HepG2 (cell line): ENCODE results near the gene TBC1D1. TPM values are rescaled to one million over a fixed set of nuclear protein-coding genes. Genes with fewer than 3 reads are reported as not detected.
A peak's percentile ranks its signal among the peaks of the same experiment; 100 is the strongest.

Experiments used
- ATAC-seq: fragments of 200-7000 bp; cut with Tn5 transposase; 3 replicates; pipeline ENCODE4 v1.9.1; 2020; ENCODE audit warnings: mild to moderate bottlenecking, moderate library complexity
- BruUV-seq: library from RNA; stranded (reverse); fragments of 400-500 nt; replicated peaks from 2 replicates; lab custom pipeline; 2021; lab: Mats Ljungman, UMichigan
- CTCF ChIA-PET: fragments of 300-600 bp; formaldehyde crosslinking; extraction: SDS; loops from one replicate; lab custom pipeline; 2021; ENCODE audit warnings: low total read pairs, inconsistent platforms, low intra/inter-chr PET ratio; lab: Yijun Ruan, JAX
- POLR2A ChIA-PET: fragments of 350-600 bp; sonication (Branson Sonifier 250); formaldehyde crosslinking; loops from one replicate; lab custom pipeline; 2020; ENCODE audit warnings: antibody characterized with exemption, inconsistent platforms; lab: Yijun Ruan, JAX
- DNase-seq: peaks from one replicate; pipeline ENCODE4 v3.0.0-alpha.2; 2015; ENCODE audit warnings: low spot score
- FAIRE-seq: peaks from 3 replicates; lab custom pipeline; 2011; peaks lifted over from hg19 to GRCh38; lab: Jason Lieb, UNC
- H2AFZ ChIP-seq: one replicate; pipeline ENCODE4 v1.6.1; 2011; ENCODE audit warnings: low read length, inconsistent platforms
- H3K27ac ChIP-seq: fragments of 300-600 bp; 3 replicates; pipeline ENCODE4 v1.8.0; 2011; ENCODE audit warnings: mixed run types, mild to moderate bottlenecking, mixed read lengths, low read length, inconsistent platforms; ENCODE audit not compliant: insufficient read depth; ENCODE audit errors: extremely low read length
- H3K27me3 ChIP-seq, 2 experiments: fragments of 200-600 bp in 1 of 2; 2 replicates in 1 of 2; 3 replicates in 1 of 2; pipeline versions ENCODE4 v1.6.0 to v1.8.0; 2011; ENCODE audit warnings: low read length in 2 of 2, mild to moderate bottlenecking in 2 of 2, moderate library complexity in 2 of 2, inconsistent platforms in 1 of 2; ENCODE audit not compliant: insufficient read depth in 2 of 2, control insufficient read depth in 1 of 2
- H3K36me3 ChIP-seq, 2 experiments: fragments of 200-600 bp in 1 of 2; replicated peaks in 1 of 2; 2 replicates in 1 of 2; 3 replicates in 1 of 2; pipeline versions ENCODE4 v1.5.1 to v1.8.0; 2011; ENCODE audit warnings: low read length in 2 of 2, inconsistent platforms in 1 of 2; ENCODE audit not compliant: insufficient read depth in 2 of 2, control insufficient read depth in 1 of 2
- H3K4me1 ChIP-seq: 2 replicates; pipeline ENCODE4 v1.5.1; 2012; ENCODE audit warnings: low read length, inconsistent platforms; ENCODE audit not compliant: insufficient read depth
- H3K4me2 ChIP-seq: 2 replicates; pipeline ENCODE4 v1.6.0; 2011; ENCODE audit warnings: low read depth, low read length, inconsistent platforms
- H3K4me3 ChIP-seq, 3 experiments: fragments of 200-600 bp in 1 of 3; sonication (generic), shearing (Covaris generic) in 1 of 3; replicated peaks in 1 of 3; 2 replicates each; pipeline ENCODE4 v1.5.1; 2011 to 2016; ENCODE audit warnings: low read length in 3 of 3, inconsistent platforms in 2 of 3, low read depth in 2 of 3, mild to moderate bottlenecking in 2 of 3, control low read depth in 1 of 3, mixed read lengths in 1 of 3; ENCODE audit not compliant: insufficient read depth in 1 of 3
- H3K79me2 ChIP-seq: one replicate; pipeline ENCODE4 v1.6.1; 2011; ENCODE audit warnings: low read length, inconsistent platforms; ENCODE audit not compliant: insufficient read depth
- H3K9ac ChIP-seq: 2 replicates; pipeline ENCODE4 v1.6.0; 2011; ENCODE audit warnings: mild to moderate bottlenecking, low read depth, low read length, inconsistent platforms; ENCODE audit not compliant: insufficient read depth
- H3K9me3 ChIP-seq: 2 replicates; pipeline ENCODE4 v1.5.1; 2012; ENCODE audit warnings: mild to moderate bottlenecking, low read length
- H4K20me1 ChIP-seq: 2 replicates; pipeline ENCODE4 v1.6.0; 2011; ENCODE audit warnings: inconsistent platforms, mild to moderate bottlenecking, low read length, moderate library complexity; ENCODE audit not compliant: insufficient read depth
- BCL6 ChIP-seq: IDR thresholded peaks from 2 replicates; pipeline ENCODE4 v1.6.1; 2016; ENCODE audit warnings: missing genetic modification reagents, missing compliant biosample characterization
- FLYWCH1 ChIP-seq: sonication (generic); formaldehyde crosslinking; IDR thresholded peaks from 2 replicates; pipeline ENCODE4 v1.8.1; 2023; ENCODE audit warnings: mild to moderate bottlenecking, missing genetic modification reagents
- FUBP1 ChIP-seq: sonication (generic); formaldehyde crosslinking; IDR thresholded peaks from 2 replicates; pipeline ENCODE4 v1.5.1; 2020; ENCODE audit warnings: missing genetic modification reagents, mild to moderate bottlenecking, borderline replicate concordance
- JUND ChIP-seq: sonication (generic); formaldehyde crosslinking; IDR thresholded peaks from 2 replicates; pipeline ENCODE4 v1.8.0; 2022; ENCODE audit warnings: mild to moderate bottlenecking, missing genetic modification reagents
- KDM3A ChIP-seq: IDR thresholded peaks from 2 replicates; pipeline ENCODE4 v1.6.1; 2018; ENCODE audit warnings: low read depth, missing compliant biosample characterization
- MYC ChIP-seq: sonication (generic); formaldehyde crosslinking; IDR thresholded peaks from 2 replicates; pipeline ENCODE4 v1.9.0; 2021; ENCODE audit warnings: missing genetic modification reagents, borderline replicate concordance
- POGZ ChIP-seq: sonication (generic); formaldehyde crosslinking; IDR thresholded peaks from 2 replicates; pipeline ENCODE4 v1.4.0; 2020; ENCODE audit warnings: mild to moderate bottlenecking, missing genetic modification reagents
- RAD51 ChIP-seq: fragments of 450-650 bp; IDR thresholded peaks from 2 replicates; pipeline ENCODE4 v1.6.1; 2016; ENCODE audit warnings: borderline replicate concordance
- ZFP82 ChIP-seq: sonication (generic); formaldehyde crosslinking; IDR thresholded peaks from 2 replicates; pipeline ENCODE4 v1.5.1; 2020; ENCODE audit warnings: mild to moderate bottlenecking, missing genetic modification reagents, borderline replicate concordance
- ZMYM2 ChIP-seq: sonication (generic); formaldehyde crosslinking; IDR thresholded peaks from 2 replicates; pipeline ENCODE4 v1.8.0; 2022; ENCODE audit warnings: mild to moderate bottlenecking, missing genetic modification reagents
- ZNF709 ChIP-seq: sonication (generic); formaldehyde crosslinking; IDR thresholded peaks from 2 replicates; pipeline ENCODE4 v1.5.0; 2020; ENCODE audit warnings: mild to moderate bottlenecking, missing genetic modification reagents
- ZSCAN31 ChIP-seq: sonication (generic); formaldehyde crosslinking; IDR thresholded peaks from 2 replicates; pipeline ENCODE4 v1.5.0; 2020; ENCODE audit warnings: low read depth, mild to moderate bottlenecking, missing genetic modification reagents
- WGBS: methylation state at CpG from one replicate; pipeline ENCODE4 v1.1.6; 2017; ENCODE audit warnings: low lambda C conversion rate; 5-methylcytosine and 5-hydroxymethylcytosine counted together
- in situ Hi-C: cut with HindIII; loops from 2 replicates; pipeline ENCODE4 v1.10.0; 2017; ENCODE audit warnings: low pct_unique_long_range_greater_than_20kb; ENCODE audit not compliant: extremely low pct_ligation_motif_present
- intact Hi-C: fragments of 100-400 bp; cut with micrococcal nuclease; formaldehyde crosslinking; loops from one replicate; pipeline ENCODE4 v1.10.0; 2022; ENCODE audit not compliant: unreplicated experiment
- polyA plus RNA-seq, 8 experiments: library from polyadenylated mRNA; depleted of rRNA in 3 of 8; stranded (reverse) in 7 of 8; unstranded in 1 of 8; fragments of >200 nt; fragmentation: Illumina TruSeq in 4 of 8; extraction: Trizol in 4 of 8; gene quantifications; 2 replicates each; pipeline versions ENCODE4 v1.2.1 to v1.2.3, GENCODE V29; 2011 to 2016; ENCODE audit warnings: low read depth in 4 of 8, missing spikeins in 1 of 8, mixed read lengths in 1 of 8; ENCODE audit not compliant: insufficient read depth in 1 of 8
- total RNA-seq, 5 experiments: library from RNA; depleted of rRNA; stranded (reverse); fragments of >200 nt; fragmentation: Illumina TruSeq; extraction: Trizol; gene quantifications; 2 replicates each; pipeline ENCODE4 v1.2.3, GENCODE V29; 2016; ENCODE audit warnings: low read depth in 1 of 5
- TF ChIP-seq, protein P1 (sequence below): sonication (generic); formaldehyde crosslinking; IDR thresholded peaks from 2 replicates; pipeline ENCODE4 v1.5.1; 2020; ENCODE audit warnings: mild to moderate bottlenecking, missing genetic modification reagents, moderate library complexity
- TF ChIP-seq, protein P2 (sequence below): sonication (generic); formaldehyde crosslinking; IDR thresholded peaks from 2 replicates; pipeline ENCODE4 v1.5.0; 2020; ENCODE audit warnings: mild to moderate bottlenecking, missing genetic modification reagents, moderate library complexity
- TF ChIP-seq, protein P3 (sequence below): sonication (generic); formaldehyde crosslinking; IDR thresholded peaks from 2 replicates; pipeline ENCODE4 v1.8.0; 2022; ENCODE audit warnings: low read depth, missing genetic modification reagents

TBC1D1 gene
- total and polyA plus RNA-seq, 2 of the 13 experiments (the other 11 are each of a cell fraction or from before 2014, with no cell fraction given), result 37.3 to 62.8 TPM

GRCh38 chr4:37977471-37978247 lies 86.8 kb downstream of the TBC1D1 start:
- BruUV-seq, result no TSS peak
- H4K20me1 ChIP-seq, result peaks cover 5% of the 10 kb centered on the region; the same call in 1 of the 2 replicates
- peak; percentile 78 for ATAC-seq
- in situ Hi-C loops (no loop called here), intact Hi-C loops (loop anchor here (2.0 to 10.0 kb wide), 4 partner anchors 59 to 175 kb away; partner anchors contain the start of gene PGM2)
- peak overlapping the region; percentile 75 for H3K9ac ChIP-seq
- peak; percentile 23 for DNase-seq
- H3K4me2 ChIP-seq, result peak overlapping the region; percentile 95
- peak overlapping the region; percentile 61 to 81 (median 80); a peak in 5 of 6 replicates for H3K4me3 ChIP-seq
- no peaks in the 10 kb centered on the region for H3K36me3 ChIP-seq
- no peak overlapping the region for H2AFZ ChIP-seq
- H3K9me3 ChIP-seq, result no peaks in the 10 kb centered on the region
- H3K27ac ChIP-seq, result peak overlapping the region; percentile 67
- ChIA-PET CTCF (no interaction called here), POLR2A (no interaction called here)
- H3K4me1 ChIP-seq, result peaks cover 54% of the 10 kb centered on the region
- H3K27me3 ChIP-seq, result no peaks in the 10 kb centered on the region
- no peak for FAIRE-seq
- WGBS, result 3% methylated on average over 23 of the region's 74 CpGs
- peaks cover 15% of the 10 kb centered on the region for H3K79me2 ChIP-seq
- TF ChIP-seq ZSCAN31 (CRISPR knock-in tag) (0 out of 2 replicates have a peak, but pooled peaks have one; percentile 15), FUBP1 (CRISPR knock-in tag) (no peak), FLYWCH1 (CRISPR knock-in tag) (peak; percentile 86; the same call in 1 of the 2 replicates), BCL6 (CRISPR knock-in tag) (0 out of 2 replicates have a peak, but pooled peaks have one; percentile 17), ZMYM2 (CRISPR knock-in tag) (peak; percentile 47; the same call in 1 of the 2 replicates), MYC (CRISPR knock-in tag) (peak; percentile 58; the same call in 1 of the 2 replicates), RAD51 (no peak), POGZ (CRISPR knock-in tag) (peak; percentile 31; the same call in 1 of the 2 replicates), JUND (CRISPR knock-in tag) (no peak), KDM3A (CRISPR knock-in tag) (peak; percentile 45; the same call in 1 of the 2 replicates), ZNF709 (CRISPR knock-in tag) (0 out of 2 replicates have a peak, but pooled peaks have one; percentile 37), ZFP82 (CRISPR knock-in tag) (0 out of 2 replicates have a peak, but pooled peaks have one; percentile 42)
- TF ChIP-seq, protein P1, sequence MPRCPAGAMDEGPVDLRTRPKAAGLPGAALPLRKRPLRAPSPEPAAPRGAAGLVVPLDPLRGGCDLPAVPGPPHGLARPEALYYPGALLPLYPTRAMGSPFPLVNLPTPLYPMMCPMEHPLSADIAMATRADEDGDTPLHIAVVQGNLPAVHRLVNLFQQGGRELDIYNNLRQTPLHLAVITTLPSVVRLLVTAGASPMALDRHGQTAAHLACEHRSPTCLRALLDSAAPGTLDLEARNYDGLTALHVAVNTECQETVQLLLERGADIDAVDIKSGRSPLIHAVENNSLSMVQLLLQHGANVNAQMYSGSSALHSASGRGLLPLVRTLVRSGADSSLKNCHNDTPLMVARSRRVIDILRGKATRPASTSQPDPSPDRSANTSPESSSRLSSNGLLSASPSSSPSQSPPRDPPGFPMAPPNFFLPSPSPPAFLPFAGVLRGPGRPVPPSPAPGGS (CRISPR knock-in tag), result 0 out of 2 replicates have a peak, but pooled peaks have one; percentile 70
- TF ChIP-seq, protein P2, sequence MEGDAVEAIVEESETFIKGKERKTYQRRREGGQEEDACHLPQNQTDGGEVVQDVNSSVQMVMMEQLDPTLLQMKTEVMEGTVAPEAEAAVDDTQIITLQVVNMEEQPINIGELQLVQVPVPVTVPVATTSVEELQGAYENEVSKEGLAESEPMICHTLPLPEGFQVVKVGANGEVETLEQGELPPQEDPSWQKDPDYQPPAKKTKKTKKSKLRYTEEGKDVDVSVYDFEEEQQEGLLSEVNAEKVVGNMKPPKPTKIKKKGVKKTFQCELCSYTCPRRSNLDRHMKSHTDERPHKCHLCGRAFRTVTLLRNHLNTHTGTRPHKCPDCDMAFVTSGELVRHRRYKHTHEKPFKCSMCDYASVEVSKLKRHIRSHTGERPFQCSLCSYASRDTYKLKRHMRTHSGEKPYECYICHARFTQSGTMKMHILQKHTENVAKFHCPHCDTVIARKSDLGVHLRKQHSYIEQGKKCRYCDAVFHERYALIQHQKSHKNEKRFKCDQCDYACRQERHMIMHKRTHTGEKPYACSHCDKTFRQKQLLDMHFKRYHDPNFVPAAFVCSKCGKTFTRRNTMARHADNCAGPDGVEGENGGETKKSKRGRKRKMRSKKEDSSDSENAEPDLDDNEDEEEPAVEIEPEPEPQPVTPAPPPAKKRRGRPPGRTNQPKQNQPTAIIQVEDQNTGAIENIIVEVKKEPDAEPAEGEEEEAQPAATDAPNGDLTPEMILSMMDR (CRISPR knock-in tag), result peak; percentile 70
- TF ChIP-seq, protein P3, sequence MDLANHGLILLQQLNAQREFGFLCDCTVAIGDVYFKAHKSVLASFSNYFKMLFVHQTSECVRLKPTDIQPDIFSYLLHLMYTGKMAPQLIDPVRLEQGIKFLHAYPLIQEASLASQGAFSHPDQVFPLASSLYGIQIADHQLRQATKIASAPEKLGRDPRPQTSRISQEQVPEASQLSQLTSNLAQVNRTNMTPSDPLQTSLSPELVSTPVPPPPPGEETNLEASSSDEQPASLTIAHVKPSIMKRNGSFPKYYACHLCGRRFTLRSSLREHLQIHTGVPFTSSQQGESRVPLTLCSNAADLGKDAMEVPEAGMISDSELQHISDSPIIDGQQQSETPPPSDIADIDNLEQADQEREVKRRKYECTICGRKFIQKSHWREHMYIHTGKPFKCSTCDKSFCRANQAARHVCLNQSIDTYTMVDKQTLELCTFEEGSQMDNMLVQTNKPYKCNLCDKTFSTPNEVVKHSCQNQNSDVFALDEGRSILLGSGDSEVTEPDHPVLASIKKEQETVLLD (CRISPR knock-in tag), result 0 out of 2 replicates have a peak, but pooled peaks have one; percentile 15
